ENCODE data around the gene NEURL3. TPM values are rescaled to one million over a fixed set of nuclear protein-coding genes. Genes with fewer than 3 reads are reported as not detected.

Gene NEURL3
- total and polyA plus RNA-seq, 10 donors = 0.32 to 1.2 (median 0.64) TPM; not detected in 2

GRCh38 chr2:96535331-96535730 is 30.2 kb upstream of the NEURL3 start:
- DNase-seq = peak; percentile 56
- Histone ChIP-seq H3K27ac (peak overlapping the region in 3 of 8 donors; percentile 99 to 100 (median 99)), H3K4me3 (no peak overlapping the region), H3K9me3 (no peaks in the 10 kb centered on the region), H3K36me3 (peaks cover 0 to 6% (median under 1%) of the 10 kb centered on the region in 6 donors), H3K4me1 (peaks cover 38 to 91% (median 75%) of the 10 kb centered on the region in 6 donors), H3K27me3 (replicated peaks in 1 of 7) (no peaks in the 10 kb centered on the region)
- intact Hi-C loops (cut with DNase I; ENCODE audit: low total_unique reads) = no loop called here
- TF ChIP-seq POLR2AphosphoS5 (IDR thresholded peaks at IDR 0.05) = no peak
- TF ChIP-seq CTCF (IDR thresholded peaks at IDR 0.05 in 8 of 11, conservative IDR thresholded peaks at IDR 0.05 in 3 of 11) = no peak
- no peak for TF ChIP-seq POLR2A (IDR thresholded peaks at IDR 0.05)
- 93 to 100% (median 94%) methylated on average over 4 of the region's 4 CpGs for WGBS, 5 donors

GRCh38 chr2:96534701-96535181 is 29.6 kb upstream of the NEURL3 start:
- Histone ChIP-seq H3K36me3 (peaks cover 0 to under 1% (median 0%) of the 10 kb centered on the region in 6 donors), H3K27ac (peak overlapping the region in 5 of 8 donors; percentile 69 to 100 (median 80)), H3K4me1 (peaks cover 32 to 91% (median 72%) of the 10 kb centered on the region in 6 donors), H3K27me3 (replicated peaks in 1 of 7) (no peaks in the 10 kb centered on the region), H3K4me3 (no peak overlapping the region), H3K9me3 (no peaks in the 10 kb centered on the region)
- peak; percentile 59 for DNase-seq
- intact Hi-C loops (cut with DNase I; ENCODE audit: low total_unique reads) = no loop called here
- 64 to 81% (median 78%) methylated on average over 4 to 5 of the region's 5 CpGs for WGBS, 5 donors
- TF ChIP-seq POLR2A (IDR thresholded peaks at IDR 0.05) (no peak), POLR2AphosphoS5 (IDR thresholded peaks at IDR 0.05) (no peak), CTCF (IDR thresholded peaks at IDR 0.05 in 8 of 11, conservative IDR thresholded peaks at IDR 0.05 in 3 of 11) (no peak)

GRCh38 chr2:96534141-96534540 is 29.0 kb upstream of the NEURL3 start:
- peak overlapping the region in 7 of 8 donors; percentile 62 to 99 (median 76) for H3K27ac ChIP-seq
- H3K4me1 ChIP-seq = peaks cover 26 to 91% (median 66%) of the 10 kb centered on the region in 6 donors
- TF ChIP-seq POLR2AphosphoS5 (IDR thresholded peaks at IDR 0.05) = no peak
- TF ChIP-seq CTCF (IDR thresholded peaks at IDR 0.05 in 8 of 11, conservative IDR thresholded peaks at IDR 0.05 in 3 of 11) = no peak
- TF ChIP-seq POLR2A (IDR thresholded peaks at IDR 0.05) = no peak
- intact Hi-C loops (cut with DNase I; ENCODE audit: low total_unique reads) = no loop called here
- H3K4me3 ChIP-seq = no peak overlapping the region
- H3K9me3 ChIP-seq = no peaks in the 10 kb centered on the region
- DNase-seq = no peak
- no peaks in the 10 kb centered on the region for H3K36me3 ChIP-seq
- WGBS, 5 donors = 77 to 93% (median 88%) methylated on average over 4 of the region's 4 CpGs
- no peaks in the 10 kb centered on the region for H3K27me3 ChIP-seq (replicated peaks in 1 of 7)

- H3K4me1 ChIP-seq = peaks cover 31 to 91% (median 65%) of the 10 kb centered on the region in 6 donors
- no peaks in the 10 kb centered on the region for H3K27me3 ChIP-seq (replicated peaks in 1 of 7)
- peak; percentile 85 for DNase-seq
- intact Hi-C loops (cut with DNase I; ENCODE audit: low total_unique reads) = no loop called here
- H3K27ac ChIP-seq = peak overlapping the region; percentile 48 to 99 (median 74)
- H3K9me3 ChIP-seq = no peaks in the 10 kb centered on the region
- H3K4me3 ChIP-seq = no peak overlapping the region
- 25 to 29% (median 26%) methylated on average over 8 of the region's 8 CpGs for WGBS, 5 donors
- no peaks in the 10 kb centered on the region for H3K36me3 ChIP-seq
- peak in 1 of 3 donors; percentile 66 for TF ChIP-seq POLR2AphosphoS5 (IDR thresholded peaks at IDR 0.05)
- TF ChIP-seq POLR2A (IDR thresholded peaks at IDR 0.05) = no peak
These were observed 28.3 kb upstream of the NEURL3 start for GRCh38 chr2:96533292-96534073.
